Heart left ventricle (tissue), 13 donors: ENCODE measurements around the gene TIFAB.

Source experiments
- POLR2A ChIP-seq, 2 donors: fragments of 450-650 bp; IDR thresholded peaks; one replicate each; pipeline ENCODE4 v1.6.1; 2017; ENCODE audit warnings: antibody characterized with exemption in 2 of 2, mild to moderate bottlenecking in 2 of 2, moderate library complexity in 2 of 2
- TF ChIP-seq, protein P1 (sequence below), 12 donors: fragments of 200-600 bp; sonication (generic) in 4 of 12; IDR thresholded peaks; one replicate each; pipeline versions ENCODE4 v1.5.0 to v1.8.0; 2018 to 2022; ENCODE audit warnings: antibody characterized with exemption in 12 of 12, mild to moderate bottlenecking in 5 of 12
- donor health status: ischemic (EF 13 %, LVEDD 7.1; RV severe dilation, severe dysfunction).
- donor health status: DM: no; HTN: yes; CAD: no.
- donor health status: DM: no; HTN: no; CAD: no.
- donor health status: ischemic (EF 25% LVEDD 6.9; RV normal size, moderate dysfunction).
- donor health status: ischemic (EF 25% LVEDD 5.7; RV mildly dilated, moderate dysfunction).
- donor health status: ischemic (EF 35%, LVEDD 5.7; RV mildly dilated, moderate dysfunction).
- donor health status: nonischemic (EF 11% LVEDD 7.7; RV severe dilation, severe dysfunction).
- donor health status: DM: yes; HTN: yes; CAD: no.
- donor health status: PGD.
- donor health status: ischemic (EF 29% LVEDD 5.4; RV normal size, mild dysfunction).
- donor health status: nonischemic (EF 23%, LVEDD 6.1; RV moderate dilation, normal function).

DNA sequence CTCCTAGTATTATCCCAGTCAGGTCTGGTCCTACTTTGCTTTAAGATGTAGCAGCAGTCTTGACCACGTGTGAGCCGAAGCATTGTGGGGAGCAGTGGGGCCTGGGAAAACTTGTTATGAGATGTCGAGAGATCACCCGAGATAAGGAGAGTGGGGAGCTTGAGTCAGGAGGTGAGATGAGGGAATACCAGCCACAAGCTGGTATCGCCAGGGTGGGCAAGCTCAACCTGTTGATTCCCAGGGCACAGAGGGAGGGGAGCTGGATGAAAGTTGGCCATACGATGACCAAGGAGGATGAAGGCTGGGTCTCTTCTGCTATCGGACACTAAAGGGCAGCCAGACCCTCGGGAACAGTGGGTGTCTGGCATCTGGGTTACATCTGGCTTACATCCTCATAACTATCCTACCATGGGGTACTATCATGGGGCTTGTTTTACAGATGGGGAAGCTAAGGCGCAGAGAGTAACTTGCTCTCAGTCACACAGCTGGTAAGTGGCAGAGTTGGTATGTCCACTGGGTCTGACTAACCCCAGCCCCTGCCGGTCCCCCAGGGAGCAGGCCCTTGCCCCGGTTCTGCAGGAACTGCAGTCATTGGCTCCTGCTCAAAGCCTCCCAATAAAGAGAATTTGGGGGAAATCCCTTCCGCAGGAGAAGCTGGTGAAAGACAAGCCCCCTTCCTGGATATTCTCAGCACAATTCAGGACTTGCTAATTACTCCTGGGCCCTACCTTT, 13.4 kb upstream of the TIFAB start:
- TF ChIP-seq, protein P1, sequence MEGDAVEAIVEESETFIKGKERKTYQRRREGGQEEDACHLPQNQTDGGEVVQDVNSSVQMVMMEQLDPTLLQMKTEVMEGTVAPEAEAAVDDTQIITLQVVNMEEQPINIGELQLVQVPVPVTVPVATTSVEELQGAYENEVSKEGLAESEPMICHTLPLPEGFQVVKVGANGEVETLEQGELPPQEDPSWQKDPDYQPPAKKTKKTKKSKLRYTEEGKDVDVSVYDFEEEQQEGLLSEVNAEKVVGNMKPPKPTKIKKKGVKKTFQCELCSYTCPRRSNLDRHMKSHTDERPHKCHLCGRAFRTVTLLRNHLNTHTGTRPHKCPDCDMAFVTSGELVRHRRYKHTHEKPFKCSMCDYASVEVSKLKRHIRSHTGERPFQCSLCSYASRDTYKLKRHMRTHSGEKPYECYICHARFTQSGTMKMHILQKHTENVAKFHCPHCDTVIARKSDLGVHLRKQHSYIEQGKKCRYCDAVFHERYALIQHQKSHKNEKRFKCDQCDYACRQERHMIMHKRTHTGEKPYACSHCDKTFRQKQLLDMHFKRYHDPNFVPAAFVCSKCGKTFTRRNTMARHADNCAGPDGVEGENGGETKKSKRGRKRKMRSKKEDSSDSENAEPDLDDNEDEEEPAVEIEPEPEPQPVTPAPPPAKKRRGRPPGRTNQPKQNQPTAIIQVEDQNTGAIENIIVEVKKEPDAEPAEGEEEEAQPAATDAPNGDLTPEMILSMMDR (IDR thresholded peaks at IDR 0.05) = no peak
- TF ChIP-seq POLR2A (IDR thresholded peaks at IDR 0.05) = no peak
